K562 (cell line): ENCODE data around the gene ACP4. TPM values are rescaled to one million over a fixed set of nuclear protein-coding genes. Genes with fewer than 3 reads are reported as not detected.

Source experiments
- CAMTA2 ChIP-seq: fragments of 250-450 bp; sonication (Bioruptor Pico); conservative IDR thresholded peaks from 2 replicates; pipeline ENCODE4 v1.5.1; 2022
- CHD1 ChIP-seq: fragments of 200-600 bp; sonication (generic); IDR thresholded peaks from one replicate; pipeline ENCODE4 v1.6.1; 2012; ENCODE audit warnings: mild to moderate bottlenecking, moderate library complexity, low read length, inconsistent platforms
- CREBBP ChIP-seq: IDR thresholded peaks from one replicate; pipeline ENCODE4 v1.6.1; 2012; ENCODE audit warnings: low read depth, mild to moderate bottlenecking, control low read depth, inconsistent platforms, low read length
- KLF1 ChIP-seq: fragments of 450-650 bp; IDR thresholded peaks from 2 replicates; pipeline ENCODE4 v1.6.1; 2016; ENCODE audit warnings: missing genetic modification characterization, missing compliant biosample characterization
- TCFL5 ChIP-seq: fragments of 250-450 bp; sonication (Bioruptor Pico); conservative IDR thresholded peaks from 2 replicates; pipeline ENCODE4 v1.6.1; 2021; ENCODE audit warnings: mild to moderate bottlenecking, moderate library complexity, matching md5 sums
- TRIM24 ChIP-seq, 2 experiments: fragments of 450-650 bp; IDR thresholded peaks; 2 replicates each; pipeline ENCODE4 v1.6.1; 2016
- ZNF124 ChIP-seq: sonication (generic); formaldehyde crosslinking; IDR thresholded peaks from 2 replicates; pipeline ENCODE4 v1.8.1; 2022; ENCODE audit warnings: missing genetic modification reagents
- ZNF165 ChIP-seq: fragments of 250-450 bp; sonication (Bioruptor Pico); IDR thresholded peaks from 2 replicates; pipeline ENCODE4 v1.4.0; 2020; ENCODE audit warnings: borderline replicate concordance
- polyA plus RNA-seq, 8 experiments: library from polyadenylated mRNA; depleted of rRNA in 4 of 8; stranded (reverse) in 5 of 8; unstranded in 3 of 8; fragments of >200 nt; fragmentation: Nextera tagmentation in 2 of 8; fragmentation: Illumina TruSeq in 1 of 8; extraction: Ambion mirVana in 2 of 8; extraction: Trizol in 1 of 8; gene quantifications; 2 replicates each; pipeline versions ENCODE4 v1.2.1 to v1.2.3, GENCODE V29; 2011 to 2014; ENCODE audit warnings: inconsistent platforms in 1 of 8, missing spikeins in 1 of 8
- total RNA-seq, 7 experiments: library from RNA; depleted of rRNA in 6 of 7; stranded (reverse); fragments of >200 nt in 6 of 7; fragmentation: Illumina TruSeq in 2 of 7; extraction: Trizol in 2 of 7; gene quantifications; 2 replicates each; pipeline versions ENCODE4 v1.2.1 to v1.2.3, GENCODE V29; 2011 to 2021; ENCODE audit warnings: low replicate concordance in 1 of 7
- TF ChIP-seq, protein P1 (sequence below), 2 experiments: IDR thresholded peaks; 2 replicates each; pipeline ENCODE4 v1.6.1; 2012; ENCODE audit warnings: improper control_type of control experiment in 2 of 2, low read depth in 2 of 2, low read length in 2 of 2, borderline replicate concordance in 1 of 2
- TF ChIP-seq, protein P2 (sequence below): fragments of 450-650 bp; IDR thresholded peaks from 2 replicates; pipeline ENCODE4 v1.6.1; 2017; ENCODE audit warnings: antibody characterized with exemption
- TF ChIP-seq, protein P3 (sequence below): fragments of 250-450 bp; sonication (Bioruptor Pico); IDR thresholded peaks from 2 replicates; pipeline ENCODE4 v1.8.0; 2021; ENCODE audit warnings: borderline replicate concordance, mild to moderate bottlenecking, moderate library complexity; ENCODE audit not compliant: poor library complexity, severe bottlenecking
- TF ChIP-seq, protein P4 (sequence below), 2 experiments: fragments of 450-650 bp in 1 of 2; sonication (generic) in 1 of 2; formaldehyde crosslinking in 1 of 2; IDR thresholded peaks in 1 of 2; conservative IDR thresholded peaks in 1 of 2; 2 replicates each; pipeline versions ENCODE4 v1.6.1 to v1.8.1; 2016 to 2023; ENCODE audit warnings: mild to moderate bottlenecking in 2 of 2, moderate library complexity in 2 of 2, inconsistent platforms in 1 of 2, missing genetic modification reagents in 1 of 2

The ACP4 gene
- total and polyA plus RNA-seq, 9 of the 15 experiments (the other 6 are each of a cell fraction or from before 2014, with no cell fraction given), result not detected

GRCh38 chr19:50750010-50750409 is 40.2 kb upstream of the ACP4 start (continued):
- TF ChIP-seq KLF1 (tag), result no peak
- no peak for TF ChIP-seq CHD1
- no peak for TF ChIP-seq TCFL5 (CRISPR knock-in tag)
- TF ChIP-seq ZNF124 (CRISPR knock-in tag), result no peak
- TF ChIP-seq, protein P1, sequence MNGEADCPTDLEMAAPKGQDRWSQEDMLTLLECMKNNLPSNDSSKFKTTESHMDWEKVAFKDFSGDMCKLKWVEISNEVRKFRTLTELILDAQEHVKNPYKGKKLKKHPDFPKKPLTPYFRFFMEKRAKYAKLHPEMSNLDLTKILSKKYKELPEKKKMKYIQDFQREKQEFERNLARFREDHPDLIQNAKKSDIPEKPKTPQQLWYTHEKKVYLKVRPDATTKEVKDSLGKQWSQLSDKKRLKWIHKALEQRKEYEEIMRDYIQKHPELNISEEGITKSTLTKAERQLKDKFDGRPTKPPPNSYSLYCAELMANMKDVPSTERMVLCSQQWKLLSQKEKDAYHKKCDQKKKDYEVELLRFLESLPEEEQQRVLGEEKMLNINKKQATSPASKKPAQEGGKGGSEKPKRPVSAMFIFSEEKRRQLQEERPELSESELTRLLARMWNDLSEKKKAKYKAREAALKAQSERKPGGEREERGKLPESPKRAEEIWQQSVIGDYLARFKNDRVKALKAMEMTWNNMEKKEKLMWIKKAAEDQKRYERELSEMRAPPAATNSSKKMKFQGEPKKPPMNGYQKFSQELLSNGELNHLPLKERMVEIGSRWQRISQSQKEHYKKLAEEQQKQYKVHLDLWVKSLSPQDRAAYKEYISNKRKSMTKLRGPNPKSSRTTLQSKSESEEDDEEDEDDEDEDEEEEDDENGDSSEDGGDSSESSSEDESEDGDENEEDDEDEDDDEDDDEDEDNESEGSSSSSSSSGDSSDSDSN (IDR thresholded peaks at IDR 0.05; ENCODE audit: borderline replicate concordance in 1 of 2, low read depth in 2 of 2, low read length in 2 of 2), result no peak
- TF ChIP-seq CAMTA2 (CRISPR knock-in tag), result no peak
- TF ChIP-seq, protein P2, sequence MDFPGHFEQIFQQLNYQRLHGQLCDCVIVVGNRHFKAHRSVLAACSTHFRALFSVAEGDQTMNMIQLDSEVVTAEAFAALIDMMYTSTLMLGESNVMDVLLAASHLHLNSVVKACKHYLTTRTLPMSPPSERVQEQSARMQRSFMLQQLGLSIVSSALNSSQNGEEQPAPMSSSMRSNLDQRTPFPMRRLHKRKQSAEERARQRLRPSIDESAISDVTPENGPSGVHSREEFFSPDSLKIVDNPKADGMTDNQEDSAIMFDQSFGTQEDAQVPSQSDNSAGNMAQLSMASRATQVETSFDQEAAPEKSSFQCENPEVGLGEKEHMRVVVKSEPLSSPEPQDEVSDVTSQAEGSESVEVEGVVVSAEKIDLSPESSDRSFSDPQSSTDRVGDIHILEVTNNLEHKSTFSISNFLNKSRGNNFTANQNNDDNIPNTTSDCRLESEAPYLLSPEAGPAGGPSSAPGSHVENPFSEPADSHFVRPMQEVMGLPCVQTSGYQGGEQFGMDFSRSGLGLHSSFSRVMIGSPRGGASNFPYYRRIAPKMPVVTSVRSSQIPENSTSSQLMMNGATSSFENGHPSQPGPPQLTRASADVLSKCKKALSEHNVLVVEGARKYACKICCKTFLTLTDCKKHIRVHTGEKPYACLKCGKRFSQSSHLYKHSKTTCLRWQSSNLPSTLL, result no peak
- TF ChIP-seq TRIM24 (IDR thresholded peaks at IDR 0.05), result no peak
- TF ChIP-seq, protein P3, sequence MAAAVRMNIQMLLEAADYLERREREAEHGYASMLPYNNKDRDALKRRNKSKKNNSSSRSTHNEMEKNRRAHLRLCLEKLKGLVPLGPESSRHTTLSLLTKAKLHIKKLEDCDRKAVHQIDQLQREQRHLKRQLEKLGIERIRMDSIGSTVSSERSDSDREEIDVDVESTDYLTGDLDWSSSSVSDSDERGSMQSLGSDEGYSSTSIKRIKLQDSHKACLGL (CRISPR knock-in tag), result no peak
- no peak for TF ChIP-seq CREBBP
- TF ChIP-seq, protein P4, sequence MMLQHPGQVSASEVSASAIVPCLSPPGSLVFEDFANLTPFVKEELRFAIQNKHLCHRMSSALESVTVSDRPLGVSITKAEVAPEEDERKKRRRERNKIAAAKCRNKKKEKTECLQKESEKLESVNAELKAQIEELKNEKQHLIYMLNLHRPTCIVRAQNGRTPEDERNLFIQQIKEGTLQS (IDR thresholded peaks at IDR 0.05), result no peak
- TF ChIP-seq, protein P4 (CRISPR knock-in tag; conservative IDR thresholded peaks at IDR 0.05), result no peak
- no peak for TF ChIP-seq ZNF165 (CRISPR knock-in tag)
- TF ChIP-seq, all 486 proteins: peak for 0
